Fibroblast of villous mesenchyme (primary cell): Measurements from ENCODE around the gene FAM50A. TPM values are rescaled to one million over a fixed set of nuclear protein-coding genes. Genes with fewer than 3 reads are reported as not detected.

Source experiments
- DNase-seq: peaks from one replicate; pipeline ENCODE4 v3.0.0-alpha.2; 2010; ENCODE audit warnings: low read depth
- H3K4me3 ChIP-seq: 2 replicates; pipeline ENCODE4 v1.5.1; 2011; ENCODE audit warnings: low read depth, mild to moderate bottlenecking, low read length
- CTCF ChIP-seq: IDR thresholded peaks from 2 replicates; pipeline ENCODE4 v1.5.1; 2012; ENCODE audit warnings: low read depth, mild to moderate bottlenecking, low read length; ENCODE audit not compliant: insufficient read depth
- total RNA-seq: library from RNA; depleted of rRNA; stranded (reverse); fragments of >200 nt; gene quantifications from 2 replicates; pipeline ENCODE4 v1.2.3, GENCODE V29; 2012

FAM50A gene
- total RNA-seq, 1 donor, result 44.9 TPM

DNA sequence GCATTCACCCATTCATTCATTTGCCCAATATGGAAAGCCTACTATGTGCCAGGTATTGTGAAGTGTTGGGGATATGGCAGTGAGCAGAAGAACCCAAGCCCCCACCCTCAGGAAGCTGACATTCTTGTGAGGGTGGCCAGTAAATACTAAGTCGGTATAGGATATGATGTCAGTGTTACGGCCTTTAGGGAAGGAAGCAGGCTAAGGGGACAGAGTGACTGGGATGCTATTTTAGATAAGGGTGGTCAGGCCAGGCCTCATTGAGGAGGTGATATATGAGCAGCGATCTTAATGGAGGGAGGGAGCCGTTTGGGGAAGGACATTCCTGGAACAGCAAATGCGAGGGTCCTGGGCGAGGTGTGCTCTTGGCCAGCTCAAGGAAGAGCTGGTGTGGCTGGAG, 13.5 kb upstream of the FAM50A start:
- TF ChIP-seq CTCF, result no peak
- no peak overlapping the region for H3K4me3 ChIP-seq
- DNase-seq, result no peak

- no peak for DNase-seq
- TF ChIP-seq CTCF, result no peak
- no peak overlapping the region for H3K4me3 ChIP-seq
Measured at GRCh38 chrX:154430916-154431315, 13.0 kb upstream of the FAM50A start.

GRCh38 chrX:154431341-154431740, 12.6 kb upstream of the FAM50A start:
- no peak for TF ChIP-seq CTCF
- no peak overlapping the region for H3K4me3 ChIP-seq
- no peak for DNase-seq

DNA sequence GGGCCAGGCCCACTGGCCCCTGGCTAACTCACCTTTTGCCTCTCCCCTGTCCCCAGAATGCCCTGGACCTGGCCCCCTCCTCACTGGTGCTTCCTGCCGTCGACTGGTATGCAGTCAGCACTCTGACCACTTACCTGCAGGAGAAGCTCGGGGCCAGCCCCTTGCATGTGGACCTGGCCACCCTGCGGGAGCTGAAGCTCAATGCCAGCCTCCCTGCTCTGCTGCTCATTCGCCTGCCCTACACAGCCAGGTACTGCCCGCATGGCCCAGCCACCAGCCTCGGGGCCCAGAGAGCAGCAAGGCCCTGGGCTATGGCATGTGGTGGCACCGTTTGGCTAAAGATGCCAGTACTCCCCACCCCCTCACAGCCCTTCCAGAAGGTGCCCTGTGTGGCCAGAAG, 11.7 kb upstream of the FAM50A start:
- DNase-seq, result no peak
- TF ChIP-seq CTCF, result no peak
- H3K4me3 ChIP-seq, result no peak overlapping the region

DNA sequence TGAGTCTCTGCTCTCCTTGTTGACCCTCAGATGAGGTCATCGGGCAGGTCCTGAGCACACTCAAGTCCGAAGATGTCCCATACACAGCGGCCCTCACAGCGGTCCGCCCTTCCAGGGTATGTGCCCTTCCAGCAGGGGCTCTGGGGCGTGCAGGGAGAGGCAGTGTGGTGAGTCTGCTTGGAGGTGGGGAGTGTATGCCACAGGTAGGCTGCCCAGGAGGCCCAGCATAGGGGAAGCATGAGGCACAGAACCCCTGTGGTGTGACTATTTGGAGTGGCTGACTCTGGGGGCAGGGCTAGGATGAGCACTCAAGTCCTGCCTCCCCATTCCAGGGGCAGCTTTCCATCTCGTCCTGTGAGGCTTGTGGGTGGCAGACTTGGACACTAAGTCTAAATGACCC, 10.3 kb upstream of the FAM50A start:
- no peak for DNase-seq

GRCh38 chrX:154434394-154435168, 9.4 kb upstream of the FAM50A start:
- DNase-seq, result no peak
- TF ChIP-seq CTCF, result no peak
- H3K4me3 ChIP-seq, result no peak overlapping the region

More for the DNA sequence above, 10.3 kb upstream of the FAM50A start:
- no peak for TF ChIP-seq CTCF
- H3K4me3 ChIP-seq, result no peak overlapping the region
